Measurements from ENCODE around the gene PHLDA3.

GRCh38 chr1:201424146-201424545 is 44.8 kb downstream of the PHLDA3 start:
- TF ChIP-seq TAF1 (IDR thresholded peaks at IDR 0.05; ENCODE audit: low read depth, low read length) (no peak), POLR2AphosphoS5 (IDR thresholded peaks at IDR 0.05; ENCODE audit: low read depth, low read length) (no peak), POLR2A (IDR thresholded peaks at IDR 0.05; ENCODE audit: low read depth, low read length) (no peak), POU2F2 (IDR thresholded peaks at IDR 0.05; ENCODE audit: low read depth, low read length) (no peak), SPI1 (IDR thresholded peaks at IDR 0.05; ENCODE audit: low read depth, low read length) (no peak), PAX5 (IDR thresholded peaks at IDR 0.05; ENCODE audit: insufficient read depth, low read length, severe bottlenecking) (no peak)

All from GM12891 (cell line).